NCI-H2107 treated with DMSO at 0.1 percent for 48 hours (cell line): ENCODE data around the gene SEPTIN5.
"Not testable (repeated sequence)": the region's sequence is repeated elsewhere in the genome, so short reads cannot be mapped to it uniquely, and the experiment has no call there.

Source experiments
- DNase-seq: peaks from one replicate; lab custom pipeline; 2025; ENCODE audit not compliant: unreplicated experiment; lab: John Stamatoyannopoulos, UW

SEPTIN5 gene

GRCh38 chr22:19720150-19720827 is 6.0 kb downstream of the SEPTIN5 start:
- DNase-seq: no peak

DNA sequence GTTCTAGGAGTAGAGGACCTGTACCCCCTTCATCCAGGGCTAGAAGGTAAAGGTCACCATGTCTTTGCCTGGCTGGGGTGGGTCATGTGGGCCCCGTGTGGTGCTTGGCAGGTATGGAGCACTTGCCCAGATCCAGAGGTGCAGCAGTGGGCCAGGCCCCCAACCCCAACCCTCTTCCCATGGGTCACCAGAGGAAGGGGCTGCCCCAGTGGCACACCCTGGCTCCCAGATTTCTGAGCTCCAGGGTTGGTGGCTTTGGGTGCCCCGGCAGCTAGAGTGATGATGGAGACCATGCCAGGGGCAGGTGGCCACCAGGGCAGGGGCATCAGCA is 6.7 kb downstream of the SEPTIN5 start:
- no peak for DNase-seq

- DNase-seq: no peak
These were observed 7.3 kb downstream of the SEPTIN5 start for GRCh38 chr22:19721330-19722177.

DNA sequence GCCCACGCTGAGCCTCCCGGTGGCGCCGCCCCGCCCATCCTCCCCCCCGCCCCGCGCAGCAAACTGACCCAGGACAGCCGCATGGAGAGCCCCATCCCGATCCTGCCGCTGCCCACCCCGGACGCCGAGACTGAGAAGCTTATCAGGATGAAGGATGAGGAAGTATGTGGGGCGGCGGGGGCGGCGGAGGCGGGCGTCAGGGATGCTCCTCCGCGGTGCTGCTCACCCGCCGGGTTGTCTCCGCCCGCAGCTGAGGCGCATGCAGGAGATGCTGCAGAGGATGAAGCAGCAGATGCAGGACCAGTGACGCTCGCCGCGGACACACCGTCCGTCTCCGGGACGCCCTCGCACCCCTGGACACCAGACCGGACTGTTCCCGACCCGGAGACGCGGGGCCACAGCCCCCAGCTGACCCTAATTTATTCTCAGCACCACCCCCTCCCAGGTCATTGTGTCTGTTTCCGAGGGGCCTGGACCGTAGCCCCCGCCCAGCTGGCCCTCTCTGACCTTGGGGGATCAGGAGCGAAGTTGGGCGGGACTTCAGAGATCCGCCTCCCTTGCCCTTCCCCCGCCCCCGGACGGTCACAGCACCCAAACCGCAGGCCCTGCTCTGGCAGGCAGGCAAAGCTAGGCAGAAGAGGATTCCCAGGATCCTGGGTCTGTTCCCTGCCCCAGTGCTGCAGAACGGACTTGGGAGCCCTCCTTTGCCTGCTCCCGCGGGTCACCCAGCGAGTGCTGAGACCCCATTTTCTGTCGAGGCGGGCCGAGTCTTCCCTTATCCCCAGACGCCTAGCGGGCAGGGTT is 8.1 kb downstream of the SEPTIN5 start:
- DNase-seq: no peak

- DNase-seq: no peak
These were observed 8.6 kb downstream of the SEPTIN5 start for GRCh38 chr22:19722982-19723231.

- no peak for DNase-seq
These were observed 9.1 kb downstream of the SEPTIN5 start, which contains the start of gene GP1BB for GRCh38 chr22:19723232-19723982. Gene GP1BB, plus strand, starts transcription at chr22:19723539. Its CDS starts 31 bp downstream, at chr22:19723570.

DNA sequence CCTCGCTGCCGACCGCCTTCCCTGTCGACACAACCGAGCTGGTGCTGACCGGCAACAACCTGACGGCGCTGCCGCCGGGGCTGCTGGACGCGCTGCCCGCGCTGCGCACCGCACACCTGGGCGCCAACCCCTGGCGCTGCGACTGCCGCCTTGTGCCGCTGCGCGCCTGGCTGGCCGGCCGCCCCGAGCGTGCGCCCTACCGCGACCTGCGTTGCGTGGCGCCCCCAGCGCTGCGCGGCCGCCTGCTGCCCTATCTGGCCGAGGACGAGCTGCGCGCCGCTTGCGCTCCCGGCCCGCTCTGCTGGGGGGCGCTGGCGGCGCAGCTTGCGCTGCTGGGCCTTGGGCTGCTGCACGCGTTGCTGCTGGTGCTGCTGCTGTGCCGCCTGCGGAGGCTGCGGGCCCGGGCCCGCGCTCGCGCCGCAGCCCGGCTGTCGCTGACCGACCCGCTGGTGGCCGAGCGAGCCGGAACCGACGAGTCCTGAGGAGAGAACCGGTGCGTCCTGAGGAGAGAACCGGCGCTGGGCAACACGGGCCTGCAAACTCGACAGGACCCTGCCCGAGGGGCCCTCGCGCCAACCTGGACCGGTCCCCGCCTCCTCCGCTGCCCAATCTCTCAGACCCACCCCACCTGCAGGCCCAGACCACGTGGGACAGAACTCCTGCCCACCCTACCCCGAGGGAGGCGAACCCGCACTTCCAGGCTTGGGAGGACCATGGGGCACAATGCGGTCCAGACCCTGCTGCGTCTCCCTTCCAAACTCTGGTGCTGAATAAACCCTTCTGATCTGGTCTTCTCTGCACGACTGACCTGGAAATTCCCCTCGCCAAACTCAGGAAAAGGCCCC is 9.9 kb downstream of the SEPTIN5 start:
- no peak for DNase-seq

GRCh38 chr22:19724927-19725661 is 10.8 kb downstream of the SEPTIN5 start:
- DNase-seq: no peak

GRCh38 chr22:19726064-19726788 is 11.9 kb downstream of the SEPTIN5 start:
- not testable (repeated sequence) for DNase-seq

DNA sequence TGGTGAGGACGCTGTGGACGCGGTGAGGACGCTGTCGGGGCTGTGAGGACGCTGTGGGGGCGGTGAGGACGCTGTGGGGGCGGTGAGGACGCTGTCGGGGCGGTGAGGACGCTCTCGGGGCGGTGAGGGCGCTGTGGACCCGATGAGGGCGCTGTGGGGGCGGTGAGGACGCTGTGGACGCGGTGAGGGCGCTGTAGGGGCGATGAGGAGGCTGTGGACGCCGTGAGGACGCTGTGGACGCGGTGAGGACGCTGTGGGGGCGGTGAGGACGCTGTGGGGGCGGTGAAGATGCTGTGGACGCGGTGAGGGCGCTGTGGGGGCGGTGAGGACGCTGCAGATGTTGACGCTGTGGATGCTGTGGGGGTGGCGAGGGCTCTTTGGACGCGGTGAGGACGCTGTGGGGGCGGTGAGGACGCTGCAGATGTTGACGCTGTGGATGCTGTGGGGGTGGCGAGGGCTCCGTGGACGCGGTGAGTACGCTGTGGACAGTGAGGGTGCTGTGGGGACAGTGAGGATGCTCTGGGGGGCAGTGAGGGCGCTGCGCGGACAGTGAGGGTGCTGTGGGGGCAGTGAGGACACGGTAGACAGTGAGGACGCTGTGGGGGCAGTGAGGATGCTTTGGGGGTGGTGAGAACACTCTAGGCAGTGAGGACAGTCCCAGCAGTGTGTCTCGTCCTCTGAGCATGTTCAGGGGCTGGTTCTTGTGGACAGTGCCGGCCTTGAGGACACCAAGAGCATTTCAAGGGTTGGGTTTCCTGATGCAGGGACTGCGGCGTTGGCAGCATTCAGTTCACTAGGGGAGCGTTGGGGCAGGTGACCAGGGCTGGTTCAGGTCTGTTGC is 13.2 kb downstream of the SEPTIN5 start:
- DNase-seq: no peak

GRCh38 chr22:19728271-19728670 is 14.0 kb downstream of the SEPTIN5 start:
- DNase-seq: no peak

DNA sequence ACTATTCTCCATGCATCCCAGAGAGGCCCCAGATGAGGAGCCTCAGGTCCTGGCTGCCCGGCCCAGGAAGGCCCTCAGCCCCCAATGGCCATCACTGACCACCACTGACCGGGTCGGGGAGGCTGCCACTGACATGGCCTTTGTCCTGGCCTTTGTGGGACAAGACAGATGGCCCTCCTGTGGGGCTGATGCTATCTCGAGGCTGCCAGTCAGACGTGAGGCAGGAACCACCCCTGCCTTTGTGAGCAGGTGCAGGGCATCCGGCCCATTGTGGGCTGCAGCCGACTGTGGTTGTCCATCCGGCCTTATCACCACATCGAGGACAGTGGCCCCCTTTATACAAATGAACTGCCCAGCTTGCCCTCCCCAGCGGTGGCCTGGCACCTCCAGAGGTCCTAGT is 14.5 kb downstream of the SEPTIN5 start:
- DNase-seq: no peak

DNA sequence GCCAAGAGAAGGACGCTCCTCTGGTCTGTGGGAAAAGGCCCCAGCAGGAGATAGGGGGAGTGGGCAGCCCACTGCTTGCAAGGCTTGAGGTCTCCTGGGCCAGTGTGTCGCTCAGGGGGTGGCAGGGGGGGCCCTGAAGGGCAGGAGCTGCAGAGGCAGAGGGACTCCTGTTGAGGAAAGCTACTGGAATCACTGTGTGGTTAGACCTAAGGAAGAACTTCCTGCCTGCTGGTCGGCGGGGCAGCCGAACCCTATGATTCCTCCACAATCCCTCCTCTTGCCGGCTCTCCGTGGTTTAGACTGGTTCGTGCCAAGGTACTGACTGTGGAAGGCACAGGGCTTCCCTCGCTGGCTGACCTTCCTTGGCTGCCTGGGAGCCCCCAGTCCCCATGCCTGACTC is 15.2 kb downstream of the SEPTIN5 start:
- no peak for DNase-seq

- DNase-seq: no peak
These were observed 15.9 kb downstream of the SEPTIN5 start for GRCh38 chr22:19730198-19730597.

DNA sequence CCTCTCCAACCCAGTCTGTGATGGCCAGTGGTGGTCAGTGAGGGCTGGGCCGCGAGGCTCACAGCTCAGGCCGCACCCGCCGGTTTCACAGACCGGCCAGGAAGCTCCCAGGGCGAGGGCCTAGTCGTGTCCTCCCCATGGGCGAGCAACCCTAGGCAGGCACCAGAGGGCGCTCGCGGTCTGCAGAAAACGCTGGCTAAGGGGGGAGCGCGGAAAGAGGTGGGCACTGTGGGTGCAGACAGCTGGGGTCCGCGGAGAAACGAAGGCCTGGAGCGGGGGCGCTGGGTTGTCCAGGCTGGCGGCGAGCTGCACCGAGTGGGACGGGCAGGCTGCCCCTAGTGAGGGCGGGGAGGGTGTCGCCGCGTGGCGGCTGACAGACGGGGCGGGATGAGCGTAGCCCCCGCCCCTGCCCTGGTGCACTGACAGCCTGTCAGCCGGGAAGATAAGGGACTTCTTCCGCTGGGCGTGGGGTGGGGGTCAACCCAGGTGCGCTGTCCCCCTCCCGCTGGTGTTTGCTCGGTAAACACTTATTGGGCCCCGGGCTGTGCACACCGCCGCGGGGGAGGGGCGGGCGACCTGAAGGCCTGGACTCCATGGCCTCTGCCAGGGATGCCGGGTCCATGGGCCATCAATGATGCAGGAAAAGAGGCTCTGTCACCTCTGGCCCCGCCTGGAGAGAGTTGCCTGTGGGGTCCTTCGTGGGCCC is 16.5 kb downstream of the SEPTIN5 start:
- DNase-seq: no peak

GRCh38 chr22:19731361-19732135 is 17.2 kb downstream of the SEPTIN5 start:
- no peak for DNase-seq
